Measurements from ENCODE around the gene CT45A6.
"Not testable (repeated sequence)": the region's sequence is repeated elsewhere in the genome, so short reads cannot be mapped to it uniquely, and the experiment has no call there.

CT45A6 gene

GRCh38 chrX:135802687-135803086, at the start of gene CT45A6:
TSS of gene CT45A6 (minus strand) at chrX:135802787. CDS start at chrX:135798993, 3,794 bp downstream.
- DNase-seq (ENCODE audit: low read depth in 2 of 2, low spot score in 1 of 2), result not testable (repeated sequence)

GRCh38 chrX:135837180-135837579, 34.6 kb upstream of the CT45A6 start, which contains the start of gene CT45A7:
TSS of gene CT45A7 (minus strand) at chrX:135837280. CDS start at chrX:135833533, 3,747 bp downstream.
- DNase-seq (ENCODE audit: low read depth in 2 of 2, low spot score in 1 of 2), result not testable (repeated sequence)

DNA sequence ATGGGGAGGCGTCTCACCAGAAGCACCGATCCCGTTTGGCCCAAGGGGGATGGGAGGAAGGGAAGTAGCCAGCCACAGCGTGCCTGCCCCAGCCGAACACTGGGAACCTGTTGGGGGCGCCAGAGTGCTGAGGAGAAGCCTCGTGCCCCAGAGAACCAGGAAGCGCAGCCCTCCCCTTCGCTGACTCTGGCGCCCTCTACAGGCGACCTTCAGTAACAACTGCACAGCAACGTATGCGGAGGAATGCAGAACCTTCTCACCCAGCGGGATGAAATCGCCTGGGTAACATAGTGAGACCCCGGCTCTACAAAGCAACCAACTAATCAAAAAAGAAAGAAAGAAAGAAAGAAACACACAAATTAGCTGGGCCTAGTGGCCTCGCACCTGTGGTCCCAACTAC, 17.3 kb upstream of the CT45A6 start, which contains the start of gene CT45A2:
CT45A2 (minus strand) TSS at position 101 of the 400 bp plus-strand sequence. CDS start 3,747 bp downstream, outside the sequence.
- not testable (repeated sequence) for DNase-seq (ENCODE audit: low read depth in 2 of 2, low spot score in 1 of 2)

- not testable (repeated sequence) for DNase-seq (ENCODE audit: low read depth in 2 of 2, low spot score in 1 of 2)
Measured at GRCh38 chrX:135785403-135785802, 17.2 kb downstream of the CT45A6 start, which contains the start of gene CT45A5. TSS of gene CT45A5 (minus strand) at chrX:135785503. CDS start at chrX:135781729, 3,774 bp downstream.

GRCh38 chrX:135768091-135768490, 34.5 kb downstream of the CT45A6 start, which contains the start of gene CT45A3:
TSS of gene CT45A3 (minus strand) at chrX:135768191. CDS start at chrX:135764444, 3,747 bp downstream.
- not testable (repeated sequence) for DNase-seq (ENCODE audit: low read depth in 2 of 2, low spot score in 1 of 2)

GRCh38 chrX:135744739-135745138, 57.8 kb downstream of the CT45A6 start:
- not testable (repeated sequence) for DNase-seq (ENCODE audit: low read depth in 2 of 2, low spot score in 1 of 2)
